KMS-11 (cell line): Measurements from ENCODE around the gene PTPRN2.

Experiments
- H2AFZ ChIP-seq: fragments of 200-600 bp; sonication (generic); 2 replicates; pipeline ENCODE4 v1.6.1; 2016; ENCODE audit warnings: antibody characterized with exemption, mixed run types, low read depth
- H3K27ac ChIP-seq: fragments of 200-600 bp; sonication (generic); 2 replicates; pipeline ENCODE4 v1.6.1; 2016; ENCODE audit warnings: mild to moderate bottlenecking, mixed run types
- H3K27me3 ChIP-seq: fragments of 200-600 bp; sonication (generic); 2 replicates; pipeline ENCODE4 v1.6.1; 2017; ENCODE audit warnings: mild to moderate bottlenecking, low read depth, mixed run types, moderate library complexity; ENCODE audit not compliant: insufficient read depth
- H3K36me3 ChIP-seq: fragments of 200-600 bp; sonication (generic); 2 replicates; pipeline ENCODE4 v1.6.1; 2017; ENCODE audit warnings: mild to moderate bottlenecking, mixed run types; ENCODE audit not compliant: insufficient read depth
- H3K4me1 ChIP-seq: fragments of 200-600 bp; sonication (generic); 2 replicates; pipeline ENCODE4 v1.6.1; 2016; ENCODE audit warnings: mild to moderate bottlenecking, low read depth, mixed run types; ENCODE audit not compliant: poor library complexity, severe bottlenecking
- H3K4me2 ChIP-seq: fragments of 200-600 bp; sonication (generic); 2 replicates; pipeline ENCODE4 v1.7.0; 2016; ENCODE audit warnings: mild to moderate bottlenecking, mixed run types
- H3K4me3 ChIP-seq: fragments of 200-600 bp; sonication (generic); IDR thresholded peaks from 2 replicates; pipeline ENCODE4 v1.6.1; 2017; ENCODE audit warnings: low read depth, low read length, mixed read lengths; ENCODE audit not compliant: insufficient read depth
- H3K79me2 ChIP-seq: fragments of 200-600 bp; sonication (generic); 2 replicates; pipeline ENCODE4 v1.6.1; 2016; ENCODE audit warnings: low read depth, mixed run types; ENCODE audit not compliant: insufficient read depth
- H3K9ac ChIP-seq: fragments of 200-600 bp; sonication (generic); 2 replicates; pipeline ENCODE4 v1.6.1; 2016; ENCODE audit warnings: mild to moderate bottlenecking, mixed run types
- H4K20me1 ChIP-seq: fragments of 200-600 bp; sonication (generic); 2 replicates; pipeline ENCODE4 v1.6.1; 2016; ENCODE audit warnings: mild to moderate bottlenecking, mixed run types; ENCODE audit not compliant: insufficient read depth
- TF ChIP-seq, protein P1 (sequence below): fragments of 200-600 bp; sonication (generic); conservative IDR thresholded peaks from 2 replicates; pipeline ENCODE4 v1.6.1; 2017; ENCODE audit warnings: low read depth, mild to moderate bottlenecking, antibody characterized with exemption, low read length, moderate library complexity, mixed read lengths

The PTPRN2 gene

DNA sequence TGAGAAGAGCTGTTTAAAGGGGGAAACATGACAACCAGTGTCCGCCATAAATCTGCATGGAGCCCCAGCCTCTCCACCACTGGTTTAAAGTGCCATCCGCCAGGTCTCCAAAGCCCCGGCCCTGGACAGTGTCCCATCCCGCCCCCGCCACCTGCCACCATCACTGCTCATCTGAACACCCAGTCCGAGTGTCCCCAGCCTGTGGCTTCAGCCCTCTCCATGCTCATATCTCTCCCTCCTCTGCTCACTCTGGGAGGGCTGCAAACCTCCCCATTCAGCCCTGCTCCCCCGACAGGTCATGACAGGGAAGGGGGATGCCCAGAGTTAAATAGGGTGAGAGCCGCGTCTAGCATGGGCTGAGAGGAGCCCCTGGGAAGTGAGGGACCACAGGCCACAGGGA, 984.6 kb downstream of the PTPRN2 start:
- Histone ChIP-seq H3K27me3 (peaks cover 6% of the 10 kb centered on the region; the same call in 1 of the 2 replicates), H3K4me1 (no peaks in the 10 kb centered on the region), H2AFZ (no peak overlapping the region), H3K27ac (no peak overlapping the region), H4K20me1 (no peaks in the 10 kb centered on the region), H3K36me3 (no peaks in the 10 kb centered on the region), H3K79me2 (no peaks in the 10 kb centered on the region), H3K4me3 (no peak overlapping the region), H3K9ac (no peak overlapping the region), H3K4me2 (no peak overlapping the region)
- TF ChIP-seq, protein P1, sequence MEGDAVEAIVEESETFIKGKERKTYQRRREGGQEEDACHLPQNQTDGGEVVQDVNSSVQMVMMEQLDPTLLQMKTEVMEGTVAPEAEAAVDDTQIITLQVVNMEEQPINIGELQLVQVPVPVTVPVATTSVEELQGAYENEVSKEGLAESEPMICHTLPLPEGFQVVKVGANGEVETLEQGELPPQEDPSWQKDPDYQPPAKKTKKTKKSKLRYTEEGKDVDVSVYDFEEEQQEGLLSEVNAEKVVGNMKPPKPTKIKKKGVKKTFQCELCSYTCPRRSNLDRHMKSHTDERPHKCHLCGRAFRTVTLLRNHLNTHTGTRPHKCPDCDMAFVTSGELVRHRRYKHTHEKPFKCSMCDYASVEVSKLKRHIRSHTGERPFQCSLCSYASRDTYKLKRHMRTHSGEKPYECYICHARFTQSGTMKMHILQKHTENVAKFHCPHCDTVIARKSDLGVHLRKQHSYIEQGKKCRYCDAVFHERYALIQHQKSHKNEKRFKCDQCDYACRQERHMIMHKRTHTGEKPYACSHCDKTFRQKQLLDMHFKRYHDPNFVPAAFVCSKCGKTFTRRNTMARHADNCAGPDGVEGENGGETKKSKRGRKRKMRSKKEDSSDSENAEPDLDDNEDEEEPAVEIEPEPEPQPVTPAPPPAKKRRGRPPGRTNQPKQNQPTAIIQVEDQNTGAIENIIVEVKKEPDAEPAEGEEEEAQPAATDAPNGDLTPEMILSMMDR, result no peak

DNA sequence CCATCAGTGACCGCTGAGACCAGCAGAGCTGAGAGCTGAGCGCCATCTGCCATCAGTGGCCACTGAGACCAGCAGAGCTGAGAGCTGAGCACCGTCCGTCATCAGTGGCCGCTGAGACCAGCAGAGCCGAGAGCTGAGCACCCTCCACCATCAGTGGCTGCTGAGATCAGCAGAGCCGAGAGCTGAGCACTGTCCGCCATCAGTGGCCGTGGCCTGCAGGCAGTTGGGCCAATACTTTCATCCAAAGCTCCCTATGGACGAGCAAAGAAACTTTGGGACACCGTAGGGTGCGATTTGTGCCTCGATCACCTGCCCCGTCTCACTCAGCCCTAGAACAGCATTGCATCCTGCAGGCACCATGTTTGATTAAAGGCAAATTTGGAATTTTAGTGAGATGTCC, 985.0 kb downstream of the PTPRN2 start:
- Histone ChIP-seq H3K27me3 (peaks cover 10% of the 10 kb centered on the region; the same call in 1 of the 2 replicates), H3K4me3 (no peak overlapping the region), H3K27ac (no peak overlapping the region), H3K4me1 (no peaks in the 10 kb centered on the region), H3K9ac (no peak overlapping the region), H3K79me2 (no peaks in the 10 kb centered on the region), H3K4me2 (no peak overlapping the region), H4K20me1 (no peaks in the 10 kb centered on the region), H2AFZ (no peak overlapping the region), H3K36me3 (no peaks in the 10 kb centered on the region)
- TF ChIP-seq, protein P1, result no peak

DNA sequence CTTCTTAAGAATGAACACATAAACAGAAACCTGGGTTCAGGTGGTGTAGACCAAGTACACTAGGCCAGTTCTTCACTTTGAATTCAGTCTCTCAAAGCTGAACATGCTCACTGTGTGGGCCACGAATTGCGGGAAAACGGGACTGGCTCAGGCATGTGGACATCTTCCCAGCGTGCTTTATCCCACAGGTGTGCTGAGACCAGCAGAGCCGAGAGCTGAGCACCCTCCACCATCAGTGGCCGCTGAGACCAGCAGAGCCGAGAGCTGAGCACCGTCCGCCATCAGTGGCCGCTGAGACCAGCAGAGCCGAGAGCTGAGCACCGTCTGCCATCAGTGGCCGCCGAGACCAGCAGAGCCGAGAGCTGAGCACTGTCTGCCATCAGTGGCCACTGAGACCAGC, 985.5 kb downstream of the PTPRN2 start:
- Histone ChIP-seq H3K27ac (no peak overlapping the region), H3K79me2 (no peaks in the 10 kb centered on the region), H3K36me3 (no peaks in the 10 kb centered on the region), H3K4me2 (no peak overlapping the region), H2AFZ (no peak overlapping the region), H3K4me3 (no peak overlapping the region), H3K4me1 (no peaks in the 10 kb centered on the region), H3K9ac (no peak overlapping the region), H4K20me1 (no peaks in the 10 kb centered on the region), H3K27me3 (peaks cover 13% of the 10 kb centered on the region; the same call in 1 of the 2 replicates)
- TF ChIP-seq, protein P1, result no peak

DNA sequence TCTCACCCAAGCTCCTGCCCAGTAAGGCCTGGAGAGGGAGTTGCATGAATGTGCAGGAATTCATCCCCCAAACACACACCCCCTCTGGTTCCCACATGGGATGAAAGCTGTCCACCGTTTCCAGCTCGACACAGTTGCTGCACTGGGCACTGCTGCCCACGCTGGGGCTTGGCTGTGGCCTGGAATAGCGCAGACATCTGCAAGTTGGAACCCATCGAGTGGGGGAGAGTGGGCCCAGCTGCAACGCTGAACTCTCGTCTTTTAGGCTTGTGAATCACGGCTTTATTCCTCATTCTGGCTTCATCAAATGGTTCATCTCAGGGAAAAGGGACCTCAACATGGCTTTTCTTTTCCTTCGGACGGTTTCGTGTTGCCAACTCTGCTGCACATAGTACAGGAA, 986.1 kb downstream of the PTPRN2 start:
- no peak overlapping the region for H3K4me2 ChIP-seq
- H3K36me3 ChIP-seq, result no peaks in the 10 kb centered on the region
- peaks cover 18% of the 10 kb centered on the region; the same call in 1 of the 2 replicates for H3K27me3 ChIP-seq
- TF ChIP-seq, protein P1, result no peak
- no peak overlapping the region for H3K4me3 ChIP-seq
- H3K9ac ChIP-seq, result no peak overlapping the region
- H3K27ac ChIP-seq, result no peak overlapping the region
- no peaks in the 10 kb centered on the region for H3K79me2 ChIP-seq
- no peaks in the 10 kb centered on the region for H3K4me1 ChIP-seq
- H4K20me1 ChIP-seq, result no peaks in the 10 kb centered on the region
- H2AFZ ChIP-seq, result no peak overlapping the region
